ENCODE data around the gene HELZ2. TPM values are rescaled to one million over a fixed set of nuclear protein-coding genes. Genes with fewer than 3 reads are reported as not detected.

HELZ2 gene
- total RNA-seq, 3 donors from 2014 or later: 35.4 to 49.3 (median 36.2) TPM

- Histone ChIP-seq H3K4me1 (ENCODE audit: low read depth) (peaks cover 9% of the 10 kb centered on the region), H3K4me3 (no peak overlapping the region), H3K36me3 (ENCODE audit: low read depth) (no peaks in the 10 kb centered on the region), H3K9me3 (no peaks in the 10 kb centered on the region)
- ATAC-seq: no peak
- no peak for DNase-seq
- TF ChIP-seq CTCF (IDR thresholded peaks at IDR 0.05): no peak
- intact Hi-C loops (cut with DNase I, micrococcal nuclease): no loop called here
Observed at GRCh38 chr20:63565021-63565698, 8.9 kb downstream of the HELZ2 start.

- no peaks in the 10 kb centered on the region for H3K36me3 ChIP-seq (ENCODE audit: low read depth)
- no peak for ATAC-seq
- intact Hi-C loops (cut with DNase I, micrococcal nuclease): no loop called here
- H3K4me1 ChIP-seq (ENCODE audit: low read depth): peaks cover 9% of the 10 kb centered on the region
- DNase-seq: no peak
- H3K4me3 ChIP-seq: no peak overlapping the region
- H3K9me3 ChIP-seq: no peaks in the 10 kb centered on the region
- TF ChIP-seq CTCF (IDR thresholded peaks at IDR 0.05): no peak
Observed at GRCh38 chr20:63564036-63564810, 9.8 kb downstream of the HELZ2 start.

GRCh38 chr20:63563225-63563935 lies 10.7 kb downstream of the HELZ2 start:
- no peak overlapping the region for H3K4me3 ChIP-seq
- TF ChIP-seq CTCF (IDR thresholded peaks at IDR 0.05): no peak
- DNase-seq: peak in 1 of 3 donors; percentile 44
- H3K36me3 ChIP-seq (ENCODE audit: low read depth): no peaks in the 10 kb centered on the region
- ATAC-seq: no peak
- H3K9me3 ChIP-seq: no peaks in the 10 kb centered on the region
- intact Hi-C loops (cut with DNase I, micrococcal nuclease): no loop called here
- H3K4me1 ChIP-seq (ENCODE audit: low read depth): peaks cover 5% of the 10 kb centered on the region

GRCh38 chr20:63562461-63563224 lies 11.4 kb downstream of the HELZ2 start:
- DNase-seq: peak in 1 of 3 donors; percentile 49
- no peaks in the 10 kb centered on the region for H3K36me3 ChIP-seq (ENCODE audit: low read depth)

More at GRCh38 chr20:63562461-63563224, 11.4 kb downstream of the HELZ2 start:
- Histone ChIP-seq H3K4me3 (no peak overlapping the region), H3K9me3 (no peaks in the 10 kb centered on the region), H3K4me1 (ENCODE audit: low read depth) (no peaks in the 10 kb centered on the region)
- no peak for TF ChIP-seq CTCF (IDR thresholded peaks at IDR 0.05)
- no peak for ATAC-seq
- intact Hi-C loops (cut with DNase I, micrococcal nuclease): no loop called here

Measured in mucosa of descending colon (tissue), 3 donors.